ENCODE results near the gene SMAD3.
A peak's percentile ranks its signal among the peaks of the same experiment; 100 is the strongest.

The SMAD3 gene

GRCh38 chr15:67180035-67180434 lies 114.6 kb downstream of the SMAD3 start:
- Histone ChIP-seq H3K27me3 (ENCODE audit: control insufficient read depth in 1 of 2, insufficient read depth in 2 of 2, low read length in 2 of 2) (no peaks in the 10 kb centered on the region), H3K4me3 (ENCODE audit: low read depth in 1 of 2, low read length in 2 of 2) (no peak overlapping the region), H3K9me3 (ENCODE audit: low read length) (no peaks in the 10 kb centered on the region), H3K27ac (ENCODE audit: low read depth, low read length) (no peak overlapping the region), H3K9ac (ENCODE audit: low read length) (no peak overlapping the region), H3K36me3 (ENCODE audit: insufficient read depth, low read length) (peaks cover 7% of the 10 kb centered on the region), H3K4me1 (ENCODE audit: insufficient read depth, low read length) (peaks cover 45% of the 10 kb centered on the region)

GRCh38 chr15:67180514-67181191 lies 115.3 kb downstream of the SMAD3 start:
- Histone ChIP-seq H3K36me3 (ENCODE audit: insufficient read depth, low read length) (peaks cover 4% of the 10 kb centered on the region), H3K4me1 (ENCODE audit: insufficient read depth, low read length) (peaks cover 45% of the 10 kb centered on the region), H3K9ac (ENCODE audit: low read length) (no peak overlapping the region), H3K27ac (ENCODE audit: low read depth, low read length) (no peak overlapping the region), H3K9me3 (ENCODE audit: low read length) (no peaks in the 10 kb centered on the region), H3K27me3 (ENCODE audit: control insufficient read depth in 1 of 2, insufficient read depth in 2 of 2, low read length in 2 of 2) (no peaks in the 10 kb centered on the region), H3K4me3 (ENCODE audit: low read depth in 1 of 2, low read length in 2 of 2) (no peak overlapping the region)

GRCh38 chr15:67181221-67181639 lies 115.8 kb downstream of the SMAD3 start:
- Histone ChIP-seq H3K27me3 (ENCODE audit: control insufficient read depth in 1 of 2, insufficient read depth in 2 of 2, low read length in 2 of 2) (no peaks in the 10 kb centered on the region), H3K4me1 (ENCODE audit: insufficient read depth, low read length) (peaks cover 45% of the 10 kb centered on the region), H3K9me3 (ENCODE audit: low read length) (no peaks in the 10 kb centered on the region), H3K27ac (ENCODE audit: low read depth, low read length) (no peak overlapping the region), H3K9ac (ENCODE audit: low read length) (no peak overlapping the region), H3K36me3 (ENCODE audit: insufficient read depth, low read length) (peaks cover 4% of the 10 kb centered on the region), H3K4me3 (ENCODE audit: low read depth in 1 of 2, low read length in 2 of 2) (no peak overlapping the region)

- H3K4me3 ChIP-seq (ENCODE audit: low read depth in 1 of 2, low read length in 2 of 2): no peak overlapping the region
- peaks cover 46% of the 10 kb centered on the region for H3K4me1 ChIP-seq (ENCODE audit: insufficient read depth, low read length)
- no peaks in the 10 kb centered on the region for H3K27me3 ChIP-seq (ENCODE audit: control insufficient read depth in 1 of 2, insufficient read depth in 2 of 2, low read length in 2 of 2)
- no peak overlapping the region for H3K9ac ChIP-seq (ENCODE audit: low read length)
- H3K36me3 ChIP-seq (ENCODE audit: insufficient read depth, low read length): peaks cover 8% of the 10 kb centered on the region
- H3K9me3 ChIP-seq (ENCODE audit: low read length): no peaks in the 10 kb centered on the region
- H3K27ac ChIP-seq (ENCODE audit: low read depth, low read length): no peak overlapping the region
These were observed 118.2 kb downstream of the SMAD3 start for GRCh38 chr15:67183443-67184169.

GRCh38 chr15:67184208-67184925 lies 119.0 kb downstream of the SMAD3 start:
- Histone ChIP-seq H3K36me3 (ENCODE audit: insufficient read depth, low read length) (peaks cover 8% of the 10 kb centered on the region), H3K4me1 (ENCODE audit: insufficient read depth, low read length) (peaks cover 50% of the 10 kb centered on the region), H3K27ac (ENCODE audit: low read depth, low read length) (no peak overlapping the region), H3K4me3 (ENCODE audit: low read depth in 1 of 2, low read length in 2 of 2) (no peak overlapping the region), H3K9me3 (ENCODE audit: low read length) (no peaks in the 10 kb centered on the region), H3K9ac (ENCODE audit: low read length) (no peak overlapping the region), H3K27me3 (ENCODE audit: control insufficient read depth in 1 of 2, insufficient read depth in 2 of 2, low read length in 2 of 2) (no peaks in the 10 kb centered on the region)

GRCh38 chr15:67185051-67185450 lies 119.6 kb downstream of the SMAD3 start:
- Histone ChIP-seq H3K4me3 (ENCODE audit: low read depth in 1 of 2, low read length in 2 of 2) (no peak overlapping the region), H3K36me3 (ENCODE audit: insufficient read depth, low read length) (peaks cover 15% of the 10 kb centered on the region), H3K27me3 (ENCODE audit: control insufficient read depth in 1 of 2, insufficient read depth in 2 of 2, low read length in 2 of 2) (no peaks in the 10 kb centered on the region), H3K9me3 (ENCODE audit: low read length) (no peaks in the 10 kb centered on the region), H3K9ac (ENCODE audit: low read length) (no peak overlapping the region), H3K27ac (ENCODE audit: low read depth, low read length) (no peak overlapping the region), H3K4me1 (ENCODE audit: insufficient read depth, low read length) (peaks cover 56% of the 10 kb centered on the region)

GRCh38 chr15:67185621-67186225 lies 120.3 kb downstream of the SMAD3 start:
- Histone ChIP-seq H3K9me3 (ENCODE audit: low read length) (no peaks in the 10 kb centered on the region), H3K36me3 (ENCODE audit: insufficient read depth, low read length) (peaks cover 22% of the 10 kb centered on the region), H3K4me3 (ENCODE audit: low read depth in 1 of 2, low read length in 2 of 2) (no peak overlapping the region), H3K27me3 (ENCODE audit: control insufficient read depth in 1 of 2, insufficient read depth in 2 of 2, low read length in 2 of 2) (no peaks in the 10 kb centered on the region), H3K9ac (ENCODE audit: low read length) (no peak overlapping the region), H3K27ac (ENCODE audit: low read depth, low read length) (peak overlapping the region; percentile 2), H3K4me1 (ENCODE audit: insufficient read depth, low read length) (peaks cover 63% of the 10 kb centered on the region)

- no peak overlapping the region for H3K9ac ChIP-seq (ENCODE audit: low read length)
- H3K36me3 ChIP-seq (ENCODE audit: insufficient read depth, low read length): peaks cover 25% of the 10 kb centered on the region
- no peaks in the 10 kb centered on the region for H3K9me3 ChIP-seq (ENCODE audit: low read length)
- H3K4me1 ChIP-seq (ENCODE audit: insufficient read depth, low read length): peaks cover 63% of the 10 kb centered on the region
- peak overlapping the region; percentile 2 for H3K27ac ChIP-seq (ENCODE audit: low read depth, low read length)
- H3K4me3 ChIP-seq (ENCODE audit: low read depth in 1 of 2, low read length in 2 of 2): no peak overlapping the region
- H3K27me3 ChIP-seq (ENCODE audit: control insufficient read depth in 1 of 2, insufficient read depth in 2 of 2, low read length in 2 of 2): no peaks in the 10 kb centered on the region
These were observed 120.8 kb downstream of the SMAD3 start for GRCh38 chr15:67186226-67186649.

GRCh38 chr15:67186688-67187087 lies 121.3 kb downstream of the SMAD3 start:
- no peaks in the 10 kb centered on the region for H3K9me3 ChIP-seq (ENCODE audit: low read length)
- peaks cover 63% of the 10 kb centered on the region for H3K4me1 ChIP-seq (ENCODE audit: insufficient read depth, low read length)
- H3K27ac ChIP-seq (ENCODE audit: low read depth, low read length): peak overlapping the region; percentile 2
- H3K36me3 ChIP-seq (ENCODE audit: insufficient read depth, low read length): peaks cover 30% of the 10 kb centered on the region
- no peak overlapping the region for H3K9ac ChIP-seq (ENCODE audit: low read length)
- H3K27me3 ChIP-seq (ENCODE audit: control insufficient read depth in 1 of 2, insufficient read depth in 2 of 2, low read length in 2 of 2): no peaks in the 10 kb centered on the region
- H3K4me3 ChIP-seq (ENCODE audit: low read depth in 1 of 2, low read length in 2 of 2): no peak overlapping the region

- Histone ChIP-seq H3K4me3 (ENCODE audit: low read depth in 1 of 2, low read length in 2 of 2) (no peak overlapping the region), H3K27ac (ENCODE audit: low read depth, low read length) (no peak overlapping the region), H3K9me3 (ENCODE audit: low read length) (no peaks in the 10 kb centered on the region), H3K36me3 (ENCODE audit: insufficient read depth, low read length) (peaks cover 37% of the 10 kb centered on the region), H3K4me1 (ENCODE audit: insufficient read depth, low read length) (peaks cover 65% of the 10 kb centered on the region), H3K27me3 (ENCODE audit: control insufficient read depth in 1 of 2, insufficient read depth in 2 of 2, low read length in 2 of 2) (no peaks in the 10 kb centered on the region), H3K9ac (ENCODE audit: low read length) (no peak overlapping the region)
These were observed 122.0 kb downstream of the SMAD3 start for GRCh38 chr15:67187351-67187854.
